Upper lobe of right lung (tissue), 1 donor: ENCODE results near the gene MOV10L1. TPM values are rescaled to one million over a fixed set of nuclear protein-coding genes. Genes with fewer than 3 reads are reported as not detected.
"Not testable (repeated sequence)": the region's sequence is repeated elsewhere in the genome, so short reads cannot be mapped to it uniquely, and the experiment has no call there.

Experiments used
- ATAC-seq: fragments of 200-7000 bp; cut with Tn5 transposase; one replicate; pipeline ENCODE4 v1.9.1; 2020; ENCODE audit warnings: mild to moderate bottlenecking, moderate library complexity
- DNase-seq: peaks from one replicate; pipeline ENCODE4 v3.0.0-alpha.2; 2020
- H3K27ac ChIP-seq: fragments of 200-600 bp; one replicate; pipeline ENCODE4 v1.8.0; 2022
- H3K27me3 ChIP-seq: fragments of 200-600 bp; one replicate; pipeline ENCODE4 v1.8.0; 2022; ENCODE audit warnings: mild to moderate bottlenecking
- H3K36me3 ChIP-seq: fragments of 200-600 bp; one replicate; pipeline ENCODE4 v1.8.0; 2022
- H3K4me1 ChIP-seq: fragments of 200-600 bp; one replicate; pipeline ENCODE4 v1.8.0; 2022
- H3K4me3 ChIP-seq: fragments of 200-600 bp; one replicate; pipeline ENCODE4 v1.8.0; 2022; ENCODE audit warnings: mild to moderate bottlenecking
- H3K9me3 ChIP-seq: fragments of 200-600 bp; one replicate; pipeline ENCODE4 v1.8.0; 2022
- intact Hi-C: fragments of 100-400 bp; cut with DNase I; formaldehyde crosslinking; loops from one replicate; pipeline ENCODE4 v1.11.0; 2022
- total RNA-seq: library from RNA; stranded (reverse); fragmentation: NEBNext Ultra II Directional; extraction: Animal tissue kit (Norgen Biotek cat#: 25700); gene quantifications from one replicate; pipeline ENCODE4 v1.2.1, GENCODE V29; 2021
- TF ChIP-seq, protein P1 (sequence below): fragments of 200-600 bp; IDR thresholded peaks from one replicate; pipeline ENCODE4 v1.8.0; 2022; ENCODE audit warnings: antibody characterized with exemption
- donor health status: DM: no; HTN: yes; CAD: no; lungs with severe emphysema.

MOV10L1 gene
- total RNA-seq, 1 donor from 2014 or later = 1.2 TPM

DNA sequence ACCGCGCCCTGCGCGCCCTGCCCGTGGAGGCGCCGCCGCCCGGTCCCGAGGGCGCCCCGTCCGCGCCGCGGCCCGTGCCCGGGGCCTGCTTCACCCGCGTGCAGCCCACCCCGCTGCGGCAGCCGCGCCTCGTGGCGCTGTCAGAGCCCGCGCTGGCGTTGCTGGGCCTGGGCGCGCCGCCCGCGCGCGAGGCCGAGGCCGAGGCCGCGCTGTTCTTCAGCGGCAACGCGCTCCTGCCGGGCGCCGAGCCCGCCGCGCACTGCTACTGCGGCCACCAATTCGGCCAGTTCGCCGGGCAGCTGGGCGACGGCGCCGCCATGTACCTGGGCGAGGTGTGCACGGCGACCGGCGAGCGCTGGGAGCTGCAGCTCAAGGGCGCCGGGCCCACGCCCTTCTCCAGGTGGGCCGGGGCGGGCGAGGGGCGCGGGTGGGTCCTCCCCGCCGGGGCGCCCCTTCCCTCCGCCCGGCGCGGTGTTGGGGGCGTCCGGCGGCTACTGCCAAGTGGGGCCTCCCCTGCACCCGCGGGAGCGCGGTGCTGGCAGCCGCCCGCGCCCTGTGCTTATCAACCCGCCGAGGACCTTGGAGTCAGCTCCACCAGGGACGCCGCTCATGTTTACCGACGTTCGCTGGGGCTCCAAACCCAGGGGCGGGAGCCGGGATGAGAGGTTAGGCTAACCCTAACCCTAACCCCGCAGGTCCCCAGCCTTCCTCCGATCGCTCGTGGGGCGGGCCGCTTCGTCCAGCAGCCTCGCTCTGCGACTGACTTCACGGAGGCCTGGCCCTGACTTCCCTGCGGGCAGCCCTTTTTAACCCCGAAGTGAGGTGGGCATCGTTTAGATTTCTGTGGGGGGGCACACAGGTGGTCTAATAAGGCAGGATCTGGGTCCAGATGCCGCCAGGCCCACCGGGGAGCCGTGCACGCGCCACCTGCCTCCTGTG is 111.7 kb downstream of the MOV10L1 start:
- peaks cover 25% of the 10 kb centered on the region for H3K36me3 ChIP-seq
- no peaks in the 10 kb centered on the region for H3K9me3 ChIP-seq
- H3K4me3 ChIP-seq = peak overlapping the region; percentile 76
- DNase-seq (no peak), ATAC-seq (peak; percentile 36)
- H3K27me3 ChIP-seq = no peaks in the 10 kb centered on the region
- TF ChIP-seq, protein P1, sequence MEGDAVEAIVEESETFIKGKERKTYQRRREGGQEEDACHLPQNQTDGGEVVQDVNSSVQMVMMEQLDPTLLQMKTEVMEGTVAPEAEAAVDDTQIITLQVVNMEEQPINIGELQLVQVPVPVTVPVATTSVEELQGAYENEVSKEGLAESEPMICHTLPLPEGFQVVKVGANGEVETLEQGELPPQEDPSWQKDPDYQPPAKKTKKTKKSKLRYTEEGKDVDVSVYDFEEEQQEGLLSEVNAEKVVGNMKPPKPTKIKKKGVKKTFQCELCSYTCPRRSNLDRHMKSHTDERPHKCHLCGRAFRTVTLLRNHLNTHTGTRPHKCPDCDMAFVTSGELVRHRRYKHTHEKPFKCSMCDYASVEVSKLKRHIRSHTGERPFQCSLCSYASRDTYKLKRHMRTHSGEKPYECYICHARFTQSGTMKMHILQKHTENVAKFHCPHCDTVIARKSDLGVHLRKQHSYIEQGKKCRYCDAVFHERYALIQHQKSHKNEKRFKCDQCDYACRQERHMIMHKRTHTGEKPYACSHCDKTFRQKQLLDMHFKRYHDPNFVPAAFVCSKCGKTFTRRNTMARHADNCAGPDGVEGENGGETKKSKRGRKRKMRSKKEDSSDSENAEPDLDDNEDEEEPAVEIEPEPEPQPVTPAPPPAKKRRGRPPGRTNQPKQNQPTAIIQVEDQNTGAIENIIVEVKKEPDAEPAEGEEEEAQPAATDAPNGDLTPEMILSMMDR = no peak
- H3K4me1 ChIP-seq = peaks cover 17% of the 10 kb centered on the region
- H3K27ac ChIP-seq = peak overlapping the region; percentile 74
- intact Hi-C loops = no loop called here

DNA sequence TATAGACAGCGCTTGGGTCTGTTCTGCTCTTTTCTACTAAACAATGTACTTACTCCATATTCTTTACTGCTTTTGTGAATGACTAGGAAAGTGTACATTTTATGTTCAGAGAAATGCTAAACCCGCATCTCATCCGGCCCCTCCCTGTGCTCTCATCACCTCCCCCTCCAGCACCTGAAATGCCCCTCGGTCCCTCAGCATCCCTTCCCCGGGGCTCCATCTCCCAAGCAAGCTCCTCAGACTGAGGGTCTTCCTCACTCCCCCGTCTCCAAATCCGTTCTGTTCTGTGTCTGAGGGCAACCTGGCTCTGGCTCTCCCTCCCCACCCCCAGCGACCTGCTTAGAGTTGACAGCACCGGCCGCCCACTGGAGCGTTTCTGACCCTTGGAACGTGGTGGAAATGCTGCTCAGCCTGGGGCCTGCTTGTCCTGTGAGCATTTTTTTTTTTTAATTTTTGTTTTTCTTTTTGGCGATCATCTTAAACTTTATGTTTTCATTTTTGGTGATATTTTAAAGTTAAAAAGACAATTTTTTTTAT is 112.4 kb downstream of the MOV10L1 start:
- peaks cover 23% of the 10 kb centered on the region for H3K4me1 ChIP-seq
- DNase-seq (no peak), ATAC-seq (no peak)
- H3K27ac ChIP-seq = no peak overlapping the region
- no peaks in the 10 kb centered on the region for H3K27me3 ChIP-seq
- intact Hi-C loops = no loop called here
- no peaks in the 10 kb centered on the region for H3K9me3 ChIP-seq
- TF ChIP-seq, protein P1 = no peak
- H3K36me3 ChIP-seq = peaks cover 26% of the 10 kb centered on the region
- H3K4me3 ChIP-seq = peak overlapping the region; percentile 76

DNA sequence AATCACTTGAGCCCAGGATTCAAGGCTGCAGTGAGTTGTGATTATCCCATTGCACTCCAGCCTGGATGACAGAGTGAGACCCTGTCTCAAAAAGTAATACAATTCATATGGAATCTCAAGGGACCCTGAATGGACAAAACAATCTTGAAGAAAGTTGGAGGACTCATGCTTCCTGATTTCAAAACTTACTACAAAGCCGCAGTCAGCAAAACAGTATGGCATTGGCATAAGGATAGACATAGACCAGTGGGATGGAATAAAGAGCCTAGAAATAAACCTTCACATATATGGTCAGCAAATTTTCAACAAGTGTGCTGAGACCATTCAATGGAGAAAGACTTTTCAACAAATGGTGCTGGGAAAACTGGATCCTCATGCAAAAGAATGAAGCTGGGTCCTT is 113.5 kb downstream of the MOV10L1 start:
- DNase-seq (no peak), ATAC-seq (no peak)
- H3K9me3 ChIP-seq = no peaks in the 10 kb centered on the region
- peaks cover 23% of the 10 kb centered on the region for H3K4me1 ChIP-seq
- no peak overlapping the region for H3K4me3 ChIP-seq
- intact Hi-C loops = no loop called here
- TF ChIP-seq, protein P1 = no peak
- H3K27ac ChIP-seq = no peak overlapping the region
- peaks cover 32% of the 10 kb centered on the region for H3K36me3 ChIP-seq
- H3K27me3 ChIP-seq = no peaks in the 10 kb centered on the region

DNA sequence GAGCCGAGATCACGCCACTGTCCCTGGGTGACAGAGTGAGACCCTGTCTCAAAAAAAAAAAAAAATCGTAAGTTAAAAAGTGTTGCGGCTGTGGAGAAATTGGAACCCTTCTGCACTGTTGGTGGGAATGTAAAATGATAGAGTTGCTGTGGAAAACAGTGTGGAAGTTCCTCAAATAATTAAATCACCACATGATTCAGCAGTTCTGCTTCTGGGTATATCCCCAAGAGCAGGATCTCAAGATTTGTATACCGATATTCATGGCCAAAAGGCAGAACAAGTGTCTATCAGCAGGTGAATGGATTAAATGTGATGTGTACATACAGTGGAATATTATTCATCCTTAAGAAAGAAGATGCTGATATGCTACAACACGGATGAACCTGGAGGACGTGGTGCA is 114.8 kb downstream of the MOV10L1 start:
- H3K27me3 ChIP-seq = no peaks in the 10 kb centered on the region
- peaks cover 22% of the 10 kb centered on the region for H3K4me1 ChIP-seq
- H3K27ac ChIP-seq = no peak overlapping the region
- ATAC-seq = no peak
- H3K4me3 ChIP-seq = no peak overlapping the region
- TF ChIP-seq, protein P1 = no peak
- H3K36me3 ChIP-seq = peaks cover 34% of the 10 kb centered on the region
- H3K9me3 ChIP-seq = no peaks in the 10 kb centered on the region
- DNase-seq = no peak
- intact Hi-C loops = no loop called here

DNA sequence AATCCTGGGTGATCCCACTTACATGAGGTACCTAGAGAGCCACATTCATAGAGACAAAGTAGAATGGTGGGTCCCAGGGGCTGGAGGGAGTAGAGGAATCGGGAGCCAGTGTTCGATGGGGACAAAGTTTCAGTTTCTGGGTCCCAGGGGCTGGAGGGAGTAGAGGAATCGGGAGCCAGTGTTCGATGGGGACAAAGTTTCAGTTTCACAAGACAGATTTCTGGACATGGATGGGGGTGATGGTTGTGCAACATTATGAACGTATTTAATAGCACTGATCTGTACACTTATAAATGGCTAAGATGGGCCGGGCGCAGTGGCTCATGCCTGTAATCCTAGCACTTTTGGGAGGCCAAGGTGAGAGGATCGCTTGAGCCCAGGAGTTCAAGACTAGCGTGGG is 115.2 kb downstream of the MOV10L1 start:
- ATAC-seq, H3K9me3 ChIP-seq, intact Hi-C loops: not testable (repeated sequence)

More for the DNA sequence above, 115.2 kb downstream of the MOV10L1 start:
- H3K4me3 ChIP-seq, H3K27ac ChIP-seq, H3K27me3 ChIP-seq, DNase-seq: not testable (repeated sequence)
- H3K4me1 ChIP-seq = peaks cover 17% of the 10 kb centered on the region
- H3K36me3 ChIP-seq = peaks cover 34% of the 10 kb centered on the region
